ENCODE results near the gene EVC2. TPM values are rescaled to one million over a fixed set of nuclear protein-coding genes. Genes with fewer than 3 reads are reported as not detected.
"Not testable (repeated sequence)": the region's sequence is repeated elsewhere in the genome, so short reads cannot be mapped to it uniquely, and the experiment has no call there.

The EVC2 gene
- polyA plus RNA-seq, 4 donors: 7.7 to 11.0 (median 8.6) TPM

DNA sequence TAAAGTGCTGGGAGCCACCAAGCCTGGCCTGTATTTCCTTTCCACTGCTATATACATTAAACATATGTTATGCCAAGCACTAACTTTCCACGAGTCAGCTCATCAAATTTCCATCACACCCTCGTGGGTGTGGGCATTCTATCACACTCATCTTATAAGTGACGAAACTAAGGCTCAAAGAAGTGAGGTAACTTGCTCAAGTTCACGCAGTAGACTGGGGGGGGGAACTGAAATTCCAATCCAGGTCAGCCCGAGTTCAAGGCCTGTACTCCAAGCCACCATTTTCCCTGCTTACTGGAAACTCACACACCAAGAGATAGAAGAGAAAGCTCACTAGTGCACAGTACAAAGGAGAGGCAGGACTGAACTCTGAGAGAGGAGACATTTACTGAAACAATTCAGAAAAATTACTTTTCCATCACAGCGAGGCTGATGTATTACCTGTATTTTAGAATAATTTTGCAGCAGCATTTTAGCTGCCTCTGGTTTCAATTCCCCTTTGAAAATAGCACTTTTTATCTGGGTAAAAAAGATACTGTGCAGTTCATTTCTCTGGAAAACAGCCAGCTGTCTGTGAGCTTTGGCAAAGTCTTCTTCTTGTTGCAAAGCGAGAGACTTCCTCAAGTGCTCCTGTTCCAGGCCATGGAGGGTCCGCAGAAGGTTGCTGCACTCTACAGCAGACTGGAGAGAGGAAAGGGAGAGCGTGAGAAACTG lies 76.8 kb downstream of the EVC2 start:
- DNase-seq (ENCODE audit: low read depth in 4 of 4, low spot score in 2 of 4): no peak

DNA sequence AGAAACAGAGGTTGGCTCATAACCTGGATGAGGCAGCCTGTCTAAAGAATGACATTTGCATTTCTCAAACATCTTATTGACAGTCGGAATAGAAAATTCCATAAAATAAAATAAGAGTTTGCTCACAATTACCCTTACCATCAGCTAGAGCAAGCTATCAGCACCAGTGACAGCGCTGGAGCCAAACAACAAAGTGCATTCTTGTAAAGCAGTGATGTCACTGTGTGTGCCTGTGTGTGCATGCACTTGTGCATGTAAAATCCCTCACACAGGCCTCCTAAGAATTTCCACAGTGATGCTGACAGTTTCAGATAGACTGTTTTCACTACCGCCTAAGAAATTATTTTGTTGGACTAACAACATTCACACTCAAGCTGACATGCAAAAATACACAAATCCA lies 77.6 kb downstream of the EVC2 start:
- no peak for DNase-seq (ENCODE audit: low read depth in 4 of 4, low spot score in 2 of 4)

- DNase-seq (ENCODE audit: low read depth in 4 of 4, low spot score in 2 of 4): no peak
Observed at GRCh38 chr4:5629542-5629941, 78.8 kb downstream of the EVC2 start.

DNA sequence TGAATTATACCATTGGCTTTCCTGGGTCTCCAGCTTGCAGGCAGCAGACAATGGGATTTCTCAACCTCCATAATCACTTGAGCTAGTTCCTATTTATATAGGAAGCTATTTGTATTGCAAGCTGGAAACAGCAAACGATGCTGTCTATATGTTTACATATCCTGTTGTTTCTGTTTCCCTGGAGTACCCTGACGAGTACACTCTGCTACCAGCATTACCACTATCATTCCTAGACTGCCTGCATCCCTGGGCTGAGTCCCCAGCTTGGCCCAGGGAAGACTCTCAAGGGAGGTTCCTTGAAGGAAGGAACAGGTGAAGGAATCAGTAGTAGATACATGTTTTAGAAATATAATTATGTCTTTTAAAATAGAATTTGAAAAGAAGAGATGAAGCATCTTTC lies 81.4 kb downstream of the EVC2 start:
- DNase-seq (ENCODE audit: low read depth in 4 of 4, low spot score in 2 of 4): no peak

GRCh38 chr4:5622596-5622995 lies 85.8 kb downstream of the EVC2 start:
- no peak for DNase-seq (ENCODE audit: low read depth in 4 of 4, low spot score in 2 of 4)

- DNase-seq (ENCODE audit: low read depth in 4 of 4, low spot score in 2 of 4): no peak
Observed at GRCh38 chr4:5619913-5620625, 88.3 kb downstream of the EVC2 start.

GRCh38 chr4:5618051-5618960 lies 90.1 kb downstream of the EVC2 start:
- no peak for DNase-seq (ENCODE audit: low read depth in 4 of 4, low spot score in 2 of 4)

GRCh38 chr4:5616331-5616950 lies 91.9 kb downstream of the EVC2 start:
- no peak for DNase-seq (ENCODE audit: low read depth in 4 of 4, low spot score in 2 of 4)

DNA sequence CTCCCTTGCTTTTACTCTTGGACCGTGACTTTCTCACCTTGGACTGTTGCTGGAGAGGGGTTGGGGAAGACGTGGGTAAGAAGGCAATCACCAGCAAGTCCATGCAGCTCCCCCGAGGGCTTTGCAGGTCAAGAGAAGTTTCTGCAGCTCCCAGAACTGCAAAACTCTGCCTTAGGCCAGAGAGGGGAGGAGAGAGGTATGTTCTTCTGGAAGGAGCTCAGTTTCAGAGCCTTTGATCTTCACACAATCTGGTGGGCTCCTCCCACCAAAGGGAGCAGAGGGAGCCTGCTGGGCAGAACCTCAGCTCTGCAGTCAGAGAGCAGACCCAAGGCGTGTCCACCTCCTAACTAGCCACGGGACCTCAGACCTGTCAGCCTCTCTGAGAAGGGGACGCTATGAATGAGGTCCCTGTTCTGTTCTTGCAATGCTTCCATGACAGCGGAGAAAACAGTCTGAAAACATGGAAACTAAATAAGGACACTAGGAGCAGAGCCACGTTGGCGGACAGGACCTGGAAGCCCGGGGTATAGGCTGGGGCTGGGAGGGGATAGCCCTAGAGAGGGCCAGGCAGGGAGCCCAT lies 92.8 kb downstream of the EVC2 start:
- no peak for DNase-seq (ENCODE audit: low read depth in 4 of 4, low spot score in 2 of 4)

- peak; percentile 3 to 21 (median 16) for DNase-seq (ENCODE audit: low read depth in 4 of 4, low spot score in 2 of 4)
Observed at GRCh38 chr4:5611750-5612149, 96.6 kb downstream of the EVC2 start.

GRCh38 chr4:5609306-5610007 lies 98.9 kb downstream of the EVC2 start:
- DNase-seq (ENCODE audit: low read depth in 4 of 4, low spot score in 2 of 4): no peak

DNA sequence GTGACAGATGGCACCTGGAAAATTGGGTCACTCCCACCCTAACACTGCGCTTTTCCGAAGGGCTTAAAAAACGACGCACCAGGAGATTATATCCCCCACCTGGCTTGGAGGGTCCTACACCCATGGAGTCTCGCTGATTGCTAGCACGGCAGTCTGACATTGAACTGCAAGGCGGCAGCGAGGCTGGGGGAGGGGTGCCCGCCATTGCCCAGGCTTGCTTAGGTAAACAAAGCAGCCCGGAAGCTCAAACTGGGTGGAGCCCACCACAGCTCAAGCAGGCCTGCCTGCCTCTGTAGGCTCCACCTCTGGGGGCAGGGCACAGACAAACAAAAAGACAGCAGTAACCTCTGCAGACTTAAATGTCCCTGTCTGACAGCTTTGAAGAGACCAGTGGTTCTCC lies 114.5 kb downstream of the EVC2 start:
- not testable (repeated sequence) for DNase-seq (ENCODE audit: low read depth in 4 of 4, low spot score in 2 of 4)

DNA sequence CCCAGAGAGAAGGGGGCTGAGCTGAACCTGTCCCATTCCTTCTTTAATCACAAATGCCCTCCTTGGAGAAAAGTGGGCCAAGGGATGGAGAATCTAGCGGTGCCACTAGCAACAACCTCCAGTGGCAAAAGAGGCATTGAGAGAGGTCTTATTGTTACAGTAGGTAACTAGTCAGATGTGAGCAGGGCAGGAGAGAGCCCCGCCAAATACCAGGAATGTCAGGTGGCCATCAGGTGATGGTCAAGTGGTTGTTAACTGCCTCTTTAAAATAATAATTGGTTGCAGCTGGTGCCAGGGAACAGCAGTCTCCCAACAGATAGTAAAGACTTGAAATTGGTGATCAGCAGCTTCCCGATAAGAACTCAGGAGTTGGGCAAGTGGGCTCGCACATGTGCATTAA lies 116.1 kb downstream of the EVC2 start:
- DNase-seq (ENCODE audit: low read depth in 4 of 4, low spot score in 2 of 4): no peak

- DNase-seq (ENCODE audit: low read depth in 4 of 4, low spot score in 2 of 4): no peak
Observed at GRCh38 chr4:5589495-5589894, 118.9 kb downstream of the EVC2 start.

DNA sequence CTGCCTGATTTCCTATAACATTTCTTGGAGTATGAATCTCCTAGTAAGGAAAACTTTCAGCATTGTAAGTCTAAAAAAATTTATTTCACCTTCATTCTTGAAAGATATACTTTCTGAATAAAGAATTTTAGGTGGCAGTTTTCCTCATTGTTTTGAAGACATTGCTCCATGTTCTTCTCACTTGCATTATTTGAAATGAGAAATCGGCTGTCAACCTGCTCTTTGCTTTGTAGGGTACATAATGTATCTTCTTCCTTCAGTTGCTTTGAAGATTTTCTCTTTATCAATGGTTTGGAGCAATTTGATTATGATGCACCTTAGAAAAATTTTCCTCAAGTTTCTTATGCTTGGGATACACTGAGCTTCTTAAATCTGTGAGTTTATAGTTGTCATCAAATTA lies 120.3 kb downstream of the EVC2 start:
- no peak for DNase-seq (ENCODE audit: low read depth in 4 of 4, low spot score in 2 of 4)

DNA sequence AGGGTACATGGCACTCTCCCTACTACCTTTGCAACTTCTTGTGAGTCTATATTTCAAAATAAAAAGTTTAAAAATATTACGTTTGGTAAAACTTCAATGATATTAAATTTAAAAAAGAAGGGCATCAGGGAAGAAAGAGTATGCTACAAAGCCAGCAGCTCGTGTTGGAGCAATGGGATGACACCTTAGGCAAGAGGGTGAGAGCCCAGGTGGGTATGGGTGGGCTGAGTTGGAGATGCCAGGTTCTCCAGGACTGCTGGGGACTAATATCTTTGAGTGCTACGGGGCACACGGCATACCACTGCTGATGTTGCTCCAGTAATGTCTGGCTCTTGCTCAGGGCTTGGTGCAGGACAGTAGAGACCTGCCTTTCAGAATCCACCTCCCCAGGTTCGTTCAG lies 132.4 kb downstream of the EVC2 start:
- no peak for DNase-seq (ENCODE audit: low read depth in 4 of 4, low spot score in 2 of 4)

DNA sequence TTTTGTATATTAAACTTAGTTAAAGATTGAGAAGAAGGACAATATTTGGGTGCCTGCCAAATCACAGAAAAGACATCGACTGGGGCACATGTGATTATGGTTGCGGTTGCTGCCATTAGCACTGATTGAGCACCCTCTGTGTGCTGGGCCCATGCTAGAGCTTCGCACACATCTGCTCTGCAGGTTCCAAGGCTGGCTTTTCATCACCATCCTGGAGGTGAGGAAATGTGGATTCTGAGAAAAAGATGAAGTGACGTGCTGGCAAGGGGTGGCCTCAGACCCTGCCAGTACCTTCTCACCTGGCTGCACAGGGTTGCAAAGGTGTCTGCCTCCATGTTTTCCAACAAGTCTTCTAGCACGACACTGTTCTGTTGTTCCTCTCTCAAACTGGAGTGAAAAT lies 134.0 kb downstream of the EVC2 start:
- DNase-seq (ENCODE audit: low read depth in 4 of 4, low spot score in 2 of 4): no peak

GRCh38 chr4:5573965-5574364 lies 134.4 kb downstream of the EVC2 start:
- DNase-seq (ENCODE audit: low read depth in 4 of 4, low spot score in 2 of 4): no peak

- no peak for DNase-seq (ENCODE audit: low read depth in 4 of 4, low spot score in 2 of 4)
Observed at GRCh38 chr4:5572751-5573150, 135.6 kb downstream of the EVC2 start.

- no peak for DNase-seq (ENCODE audit: low read depth in 4 of 4, low spot score in 2 of 4)
Observed at GRCh38 chr4:5572114-5572513, 136.2 kb downstream of the EVC2 start.

Measured in left renal cortex interstitium (tissue), 4 donors.